Osteocyte (in vitro differentiated cells): Measurements from ENCODE around the gene LNX1. TPM values are rescaled to one million over a fixed set of nuclear protein-coding genes. Genes with fewer than 3 reads are reported as not detected.
"Not testable (repeated sequence)": the region's sequence is repeated elsewhere in the genome, so short reads cannot be mapped to it uniquely, and the experiment has no call there.

Experiments used
- DNase-seq: peaks from one replicate; pipeline ENCODE4 v3.0.0; 2021; ENCODE audit warnings: mixed read lengths; ENCODE audit not compliant: unreplicated experiment; ENCODE audit errors: extremely low spot score
- H3K27ac Mint-ChIP-seq: one replicate; pipeline ENCODE4 v1.8.0; 2021; ENCODE audit warnings: mild to moderate bottlenecking, mixed read lengths; ENCODE audit not compliant: unreplicated experiment
- H3K27me3 Mint-ChIP-seq: one replicate; pipeline ENCODE4 v1.8.0; 2021; ENCODE audit warnings: mixed read lengths; ENCODE audit not compliant: unreplicated experiment
- H3K36me3 Mint-ChIP-seq: one replicate; pipeline ENCODE4 v1.8.0; 2021; ENCODE audit warnings: mixed read lengths; ENCODE audit not compliant: unreplicated experiment
- H3K4me1 Mint-ChIP-seq: one replicate; pipeline ENCODE4 v1.8.0; 2021; ENCODE audit warnings: mixed read lengths; ENCODE audit not compliant: unreplicated experiment
- H3K4me3 Mint-ChIP-seq: one replicate; pipeline ENCODE4 v1.8.0; 2021; ENCODE audit warnings: mild to moderate bottlenecking, moderate library complexity, mixed read lengths; ENCODE audit not compliant: unreplicated experiment
- H3K9me3 Mint-ChIP-seq: one replicate; pipeline ENCODE4 v1.8.0; 2021; ENCODE audit warnings: mixed read lengths; ENCODE audit not compliant: unreplicated experiment
- total RNA-seq: library from RNA; stranded (reverse); gene quantifications from 2 replicates; pipeline ENCODE4 v1.2.1, GENCODE V29; 2021
- TF ChIP-seq, protein P1 (sequence below): fragments of 200-600 bp; sonication (generic); IDR thresholded peaks from 2 replicates; pipeline ENCODE4 v1.5.0; 2021; ENCODE audit warnings: antibody characterized with exemption, mild to moderate bottlenecking, moderate library complexity

The LNX1 gene
- total RNA-seq, 1 donor from 2014 or later, result 0.24 TPM

GRCh38 chr4:53477636-53478035 lies 113.7 kb downstream of the LNX1 start:
- Mint-ChIP-seq H3K4me1 (peaks cover 54% of the 10 kb centered on the region), H3K4me3 (no peak overlapping the region), H3K36me3 (peaks cover 9% of the 10 kb centered on the region), H3K27me3 (no peaks in the 10 kb centered on the region), H3K9me3 (peaks cover 9% of the 10 kb centered on the region), H3K27ac (peak overlapping the region; percentile 85)
- DNase-seq, result no peak
- TF ChIP-seq, protein P1, sequence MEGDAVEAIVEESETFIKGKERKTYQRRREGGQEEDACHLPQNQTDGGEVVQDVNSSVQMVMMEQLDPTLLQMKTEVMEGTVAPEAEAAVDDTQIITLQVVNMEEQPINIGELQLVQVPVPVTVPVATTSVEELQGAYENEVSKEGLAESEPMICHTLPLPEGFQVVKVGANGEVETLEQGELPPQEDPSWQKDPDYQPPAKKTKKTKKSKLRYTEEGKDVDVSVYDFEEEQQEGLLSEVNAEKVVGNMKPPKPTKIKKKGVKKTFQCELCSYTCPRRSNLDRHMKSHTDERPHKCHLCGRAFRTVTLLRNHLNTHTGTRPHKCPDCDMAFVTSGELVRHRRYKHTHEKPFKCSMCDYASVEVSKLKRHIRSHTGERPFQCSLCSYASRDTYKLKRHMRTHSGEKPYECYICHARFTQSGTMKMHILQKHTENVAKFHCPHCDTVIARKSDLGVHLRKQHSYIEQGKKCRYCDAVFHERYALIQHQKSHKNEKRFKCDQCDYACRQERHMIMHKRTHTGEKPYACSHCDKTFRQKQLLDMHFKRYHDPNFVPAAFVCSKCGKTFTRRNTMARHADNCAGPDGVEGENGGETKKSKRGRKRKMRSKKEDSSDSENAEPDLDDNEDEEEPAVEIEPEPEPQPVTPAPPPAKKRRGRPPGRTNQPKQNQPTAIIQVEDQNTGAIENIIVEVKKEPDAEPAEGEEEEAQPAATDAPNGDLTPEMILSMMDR, result no peak

GRCh38 chr4:53477038-53477565 lies 114.2 kb downstream of the LNX1 start:
- TF ChIP-seq, protein P1, result no peak
- Mint-ChIP-seq H3K27me3 (no peaks in the 10 kb centered on the region), H3K4me3 (no peak overlapping the region), H3K9me3 (peaks cover 11% of the 10 kb centered on the region), H3K36me3 (peaks cover 9% of the 10 kb centered on the region), H3K4me1 (peaks cover 54% of the 10 kb centered on the region), H3K27ac (peak overlapping the region; percentile 85)
- no peak for DNase-seq

DNA sequence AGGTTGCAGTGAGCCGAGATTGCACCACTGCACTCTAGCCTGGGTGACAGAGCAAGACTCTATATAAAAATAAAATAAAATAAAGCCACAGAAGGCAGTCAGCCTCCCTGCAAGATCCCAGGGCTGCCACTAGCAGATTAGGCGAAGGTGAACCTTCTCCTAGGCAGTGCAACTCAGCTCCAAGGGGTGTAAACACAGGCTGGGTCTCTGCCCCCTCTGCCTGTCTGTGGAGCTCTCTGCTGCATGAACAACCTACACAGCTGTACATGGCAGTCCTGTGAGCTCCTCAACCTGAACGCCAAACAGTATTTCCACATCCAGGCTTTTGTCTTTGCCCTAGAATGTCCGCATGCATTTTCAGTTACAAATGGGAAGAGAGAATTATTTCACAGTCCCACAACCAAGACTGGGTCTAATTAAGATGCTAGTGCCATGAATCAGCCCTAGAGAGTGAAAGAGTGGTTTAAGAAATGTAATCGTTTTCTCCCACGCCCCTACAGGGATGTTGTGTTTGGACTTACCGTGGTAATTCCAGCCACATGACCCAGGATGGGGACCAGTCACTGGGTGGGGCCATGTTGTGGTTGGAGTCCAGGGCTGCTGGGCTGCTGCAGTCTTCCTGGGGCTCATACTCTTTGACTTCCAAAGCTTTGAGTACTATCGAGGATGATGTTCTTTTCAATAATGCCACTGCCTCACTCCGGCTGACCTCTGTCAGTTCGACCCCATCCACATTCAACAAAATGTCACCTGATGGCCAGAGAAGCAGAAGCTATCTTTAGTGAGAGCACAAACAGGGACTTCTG lies 114.9 kb downstream of the LNX1 start:
- peaks cover 11% of the 10 kb centered on the region for H3K9me3 Mint-ChIP-seq
- peak overlapping the region; percentile 85 for H3K27ac Mint-ChIP-seq
- no peak overlapping the region for H3K4me3 Mint-ChIP-seq
- TF ChIP-seq, protein P1, result no peak
- H3K4me1 Mint-ChIP-seq, result peaks cover 54% of the 10 kb centered on the region
- no peak for DNase-seq
- peaks cover 9% of the 10 kb centered on the region for H3K36me3 Mint-ChIP-seq
- no peaks in the 10 kb centered on the region for H3K27me3 Mint-ChIP-seq

DNA sequence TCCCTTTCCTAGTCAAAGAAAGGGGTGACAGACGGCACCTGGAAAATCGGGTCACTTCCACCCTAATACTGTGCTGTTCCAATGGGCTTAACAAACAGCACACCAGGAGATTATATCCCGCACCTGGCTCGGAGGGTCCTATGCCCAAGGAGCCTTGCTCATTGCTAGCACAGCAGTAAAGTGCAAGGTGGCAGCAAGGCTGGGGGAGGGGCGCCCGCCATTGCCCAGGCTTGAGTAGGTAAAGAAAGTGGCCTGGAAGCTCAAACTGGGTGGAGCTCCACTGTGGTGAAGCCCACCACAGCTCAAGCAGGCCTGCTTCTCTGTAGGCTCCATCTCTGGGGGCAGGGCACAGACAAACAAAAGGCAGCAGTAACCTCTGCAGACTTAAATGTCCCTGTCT lies 124.7 kb downstream of the LNX1 start:
- Mint-ChIP-seq H3K36me3 (peaks cover 33% of the 10 kb centered on the region), H3K9me3 (peaks cover 13% of the 10 kb centered on the region)
- H3K4me1 Mint-ChIP-seq, DNase-seq, H3K27me3 Mint-ChIP-seq, H3K27ac Mint-ChIP-seq, H3K4me3 Mint-ChIP-seq: not testable (repeated sequence)

- no peak overlapping the region for H3K27ac Mint-ChIP-seq
- H3K27me3 Mint-ChIP-seq, result no peaks in the 10 kb centered on the region
- H3K9me3 Mint-ChIP-seq, result peaks cover 13% of the 10 kb centered on the region
- H3K36me3 Mint-ChIP-seq, result peaks cover 39% of the 10 kb centered on the region
- H3K4me1 Mint-ChIP-seq, result no peaks in the 10 kb centered on the region
- H3K4me3 Mint-ChIP-seq, result no peak overlapping the region
- no peak for DNase-seq
- TF ChIP-seq, protein P1, result no peak
Observed at GRCh38 chr4:53465891-53466290, 125.4 kb downstream of the LNX1 start.
